SKM-1 (cell line): ENCODE measurements around the gene SLC7A14.
"Not testable (repeated sequence)": the region's sequence is repeated elsewhere in the genome, so short reads cannot be mapped to it uniquely, and the experiment has no call there.

Experiments used
- DNase-seq: peaks from one replicate; lab custom pipeline; 2025; ENCODE audit not compliant: unreplicated experiment; lab: John Stamatoyannopoulos, UW

The SLC7A14 gene

GRCh38 chr3:170594528-170594927, 8.7 kb upstream of the SLC7A14 start:
- DNase-seq, result no peak

- no peak for DNase-seq
Observed at GRCh38 chr3:170593634-170594033, 7.8 kb upstream of the SLC7A14 start.

- no peak for DNase-seq
Observed at GRCh38 chr3:170589113-170589512, 3.2 kb upstream of the SLC7A14 start.

GRCh38 chr3:170585008-170585936, 603 bp downstream of the SLC7A14 start:
- DNase-seq, result no peak

GRCh38 chr3:170584585-170585007, 1.3 kb downstream of the SLC7A14 start:
- DNase-seq, result no peak

- no peak for DNase-seq
Observed at GRCh38 chr3:170579646-170580045, 6.2 kb downstream of the SLC7A14 start.

GRCh38 chr3:170572665-170573253, 13.1 kb downstream of the SLC7A14 start:
- DNase-seq, result no peak

GRCh38 chr3:170567598-170567997, 18.3 kb downstream of the SLC7A14 start:
- not testable (repeated sequence) for DNase-seq

- no peak for DNase-seq
Observed at GRCh38 chr3:170566413-170566812, 19.5 kb downstream of the SLC7A14 start.

- DNase-seq, result no peak
Observed at GRCh38 chr3:170565495-170565894, 20.4 kb downstream of the SLC7A14 start.

- DNase-seq, result no peak
Observed at GRCh38 chr3:170564664-170565063, 21.2 kb downstream of the SLC7A14 start.

- DNase-seq, result no peak
Observed at GRCh38 chr3:170563712-170564423, 22.0 kb downstream of the SLC7A14 start.

- DNase-seq, result no peak
Observed at GRCh38 chr3:170562080-170562479, 23.8 kb downstream of the SLC7A14 start.

- DNase-seq, result no peak
Observed at GRCh38 chr3:170560717-170561382, 25.0 kb downstream of the SLC7A14 start.

- no peak for DNase-seq
Observed at GRCh38 chr3:170560296-170560695, 25.6 kb downstream of the SLC7A14 start.

GRCh38 chr3:170558427-170558826, 27.4 kb downstream of the SLC7A14 start:
- no peak for DNase-seq

GRCh38 chr3:170555329-170555728, 30.5 kb downstream of the SLC7A14 start:
- no peak for DNase-seq

GRCh38 chr3:170553788-170554757, 31.8 kb downstream of the SLC7A14 start:
- DNase-seq, result no peak

- DNase-seq, result no peak
Observed at GRCh38 chr3:170551252-170551651, 34.6 kb downstream of the SLC7A14 start.

- no peak for DNase-seq
Observed at GRCh38 chr3:170542704-170543103, 43.2 kb downstream of the SLC7A14 start.
